OCI-LY1 (cell line): ENCODE results near the gene C2CD4A.

Experiments used
- EZH2 ChIP-seq: fragments of 200-600 bp; sonication (generic), shearing (Covaris generic); IDR thresholded peaks from 2 replicates; pipeline ENCODE4 v1.8.0; 2017; ENCODE audit warnings: borderline replicate concordance, mixed run types, mild to moderate bottlenecking, antibody characterized with exemption, low read length, moderate library complexity, mixed read lengths
- TF ChIP-seq, protein P1 (sequence below): fragments of 200-600 bp; sonication (generic), shearing (Covaris generic); IDR thresholded peaks from 2 replicates; pipeline ENCODE4 v1.5.1; 2017; ENCODE audit warnings: mild to moderate bottlenecking, antibody characterized with exemption, low read length, moderate library complexity, mixed read lengths

DNA sequence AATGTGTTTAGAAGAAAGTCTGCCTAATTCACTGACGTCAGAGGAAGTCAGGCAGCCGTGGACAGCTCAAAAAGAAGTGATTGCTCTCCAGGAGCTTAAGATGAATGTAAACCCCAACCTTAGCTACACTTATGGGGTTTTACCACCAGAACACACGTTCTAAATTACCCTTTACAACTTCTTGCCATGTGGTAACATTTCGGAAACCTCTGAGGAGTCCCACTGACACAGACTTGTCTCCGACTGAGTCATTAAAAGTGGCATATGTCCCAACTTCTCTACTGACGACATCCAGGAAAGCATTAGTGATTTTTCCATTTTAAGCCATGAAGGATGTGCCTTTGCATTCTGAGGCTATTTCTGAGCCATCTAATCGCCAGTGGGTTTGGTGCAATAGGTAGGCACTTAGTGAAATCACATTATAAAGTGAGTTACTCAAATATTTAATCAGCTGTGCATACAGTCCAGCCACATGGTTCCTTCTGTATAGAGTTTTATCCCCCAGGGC, 32.4 kb downstream of the C2CD4A start:
- TF ChIP-seq, protein P1, sequence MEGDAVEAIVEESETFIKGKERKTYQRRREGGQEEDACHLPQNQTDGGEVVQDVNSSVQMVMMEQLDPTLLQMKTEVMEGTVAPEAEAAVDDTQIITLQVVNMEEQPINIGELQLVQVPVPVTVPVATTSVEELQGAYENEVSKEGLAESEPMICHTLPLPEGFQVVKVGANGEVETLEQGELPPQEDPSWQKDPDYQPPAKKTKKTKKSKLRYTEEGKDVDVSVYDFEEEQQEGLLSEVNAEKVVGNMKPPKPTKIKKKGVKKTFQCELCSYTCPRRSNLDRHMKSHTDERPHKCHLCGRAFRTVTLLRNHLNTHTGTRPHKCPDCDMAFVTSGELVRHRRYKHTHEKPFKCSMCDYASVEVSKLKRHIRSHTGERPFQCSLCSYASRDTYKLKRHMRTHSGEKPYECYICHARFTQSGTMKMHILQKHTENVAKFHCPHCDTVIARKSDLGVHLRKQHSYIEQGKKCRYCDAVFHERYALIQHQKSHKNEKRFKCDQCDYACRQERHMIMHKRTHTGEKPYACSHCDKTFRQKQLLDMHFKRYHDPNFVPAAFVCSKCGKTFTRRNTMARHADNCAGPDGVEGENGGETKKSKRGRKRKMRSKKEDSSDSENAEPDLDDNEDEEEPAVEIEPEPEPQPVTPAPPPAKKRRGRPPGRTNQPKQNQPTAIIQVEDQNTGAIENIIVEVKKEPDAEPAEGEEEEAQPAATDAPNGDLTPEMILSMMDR, result no peak
- no peak for TF ChIP-seq EZH2
